Ascending aorta (tissue), 2 donors: Measurements from ENCODE around the gene SYNJ2BP. TPM values are rescaled to one million over a fixed set of nuclear protein-coding genes. Genes with fewer than 3 reads are reported as not detected.
"Not testable (repeated sequence)": the region's sequence is repeated elsewhere in the genome, so short reads cannot be mapped to it uniquely, and the experiment has no call there.

ENCODE experiments used
- DNase-seq, 2 donors: peaks; one replicate each; pipeline ENCODE4 v3.0.0-alpha.2; 2019; ENCODE audit warnings: low spot score in 2 of 2
- H3K27ac ChIP-seq, 2 donors: fragments of 200-600 bp; sonication (generic); one replicate each; pipeline ENCODE4 v1.5.1; 2016 to 2017; ENCODE audit warnings: mild to moderate bottlenecking in 1 of 2
- H3K27me3 ChIP-seq: fragments of 200-600 bp; sonication (generic); one replicate; pipeline ENCODE4 v1.5.1; 2017
- H3K36me3 ChIP-seq, 2 donors: fragments of 200-600 bp; sonication (generic); one replicate each; pipeline ENCODE4 v1.5.1; 2016
- H3K4me1 ChIP-seq, 2 donors: fragments of 200-600 bp; sonication (generic); one replicate each; pipeline ENCODE4 v1.5.1; 2016 to 2017; ENCODE audit warnings: mild to moderate bottlenecking in 1 of 2
- H3K4me3 ChIP-seq, 2 donors: fragments of 200-600 bp; sonication (generic); one replicate each; pipeline ENCODE4 v1.5.1; 2016 to 2017; ENCODE audit warnings: mild to moderate bottlenecking in 1 of 2
- H3K9me3 ChIP-seq, 2 donors: fragments of 200-600 bp; sonication (generic); one replicate each; pipeline ENCODE4 v1.5.1; 2016
- CTCF ChIP-seq, 3 experiments: fragments of 200-600 bp in 2 of 3; fragments of 450-650 bp in 1 of 3; sonication (generic) in 2 of 3; IDR thresholded peaks; one replicate each; pipeline ENCODE4 v1.5.1; 2016 to 2019; ENCODE audit warnings: antibody characterized with exemption in 3 of 3, mild to moderate bottlenecking in 1 of 3, moderate library complexity in 1 of 3
- intact Hi-C: fragments of 100-400 bp; cut with DNase I; formaldehyde crosslinking; loops from one replicate; pipeline ENCODE4 v1.15.1; 2023
- total RNA-seq: library from RNA; depleted of rRNA; stranded (reverse); fragments of >200 nt; gene quantifications from one replicate; pipeline ENCODE4 v1.1.0, GENCODE V29; 2016

The SYNJ2BP gene
- total RNA-seq, 1 donor from 2014 or later: 8.8 TPM

- intact Hi-C loops: no loop called here
- no peak for DNase-seq
- Histone ChIP-seq H3K27ac (no peak overlapping the region), H3K4me1 (no peaks in the 10 kb centered on the region), H3K9me3 (no peaks in the 10 kb centered on the region), H3K27me3 (no peaks in the 10 kb centered on the region), H3K4me3 (peak overlapping the region; percentile 75 to 76), H3K36me3 (no peaks in the 10 kb centered on the region)
- no peak for TF ChIP-seq CTCF (IDR thresholded peaks at IDR 0.05)
Observed at GRCh38 chr14:70415788-70416187, 1.1 kb downstream of the SYNJ2BP start.

GRCh38 chr14:70407621-70408020 is 9.3 kb downstream of the SYNJ2BP start:
- Histone ChIP-seq H3K4me3 (no peak overlapping the region), H3K36me3 (peaks cover 0 to 6% of the 10 kb centered on the region in 2 donors), H3K27me3 (no peaks in the 10 kb centered on the region), H3K4me1 (no peaks in the 10 kb centered on the region), H3K27ac (no peak overlapping the region), H3K9me3 (no peaks in the 10 kb centered on the region)
- DNase-seq: no peak
- no peak for TF ChIP-seq CTCF (IDR thresholded peaks at IDR 0.05)
- intact Hi-C loops: no loop called here

- intact Hi-C loops, H3K27ac ChIP-seq, H3K36me3 ChIP-seq, H3K27me3 ChIP-seq, H3K4me1 ChIP-seq, H3K4me3 ChIP-seq, DNase-seq, H3K9me3 ChIP-seq: not testable (repeated sequence)
Observed at GRCh38 chr14:70406216-70406615, 10.7 kb downstream of the SYNJ2BP start.

GRCh38 chr14:70403335-70403734 is 13.6 kb downstream of the SYNJ2BP start:
- H3K4me1 ChIP-seq, H3K36me3 ChIP-seq, intact Hi-C loops, H3K27ac ChIP-seq, DNase-seq, H3K9me3 ChIP-seq, H3K4me3 ChIP-seq, H3K27me3 ChIP-seq: not testable (repeated sequence)

GRCh38 chr14:70401643-70402042 is 15.2 kb downstream of the SYNJ2BP start:
- no peak for DNase-seq
- intact Hi-C loops: no loop called here
- TF ChIP-seq CTCF (IDR thresholded peaks at IDR 0.05): no peak

GRCh38 chr14:70398706-70399431 is 18.0 kb downstream of the SYNJ2BP start:
- intact Hi-C loops: no loop called here
- Histone ChIP-seq H3K4me1 (no peaks in the 10 kb centered on the region), H3K27ac (no peak overlapping the region), H3K4me3 (no peak overlapping the region), H3K27me3 (no peaks in the 10 kb centered on the region), H3K9me3 (no peaks in the 10 kb centered on the region), H3K36me3 (peaks cover 7 to 9% of the 10 kb centered on the region in 2 donors)
- no peak for TF ChIP-seq CTCF (IDR thresholded peaks at IDR 0.05)
- no peak for DNase-seq

More at GRCh38 chr14:70401643-70402042, 15.2 kb downstream of the SYNJ2BP start:
- H3K4me3 ChIP-seq: no peak overlapping the region
- H3K27me3 ChIP-seq: no peaks in the 10 kb centered on the region
- H3K27ac ChIP-seq: no peak overlapping the region
- H3K36me3 ChIP-seq: peaks cover 7 to 9% of the 10 kb centered on the region in 2 donors
- H3K9me3 ChIP-seq: no peaks in the 10 kb centered on the region
- H3K4me1 ChIP-seq: no peaks in the 10 kb centered on the region

- Histone ChIP-seq H3K4me3 (no peak overlapping the region), H3K9me3 (no peaks in the 10 kb centered on the region), H3K4me1 (no peaks in the 10 kb centered on the region), H3K36me3 (peaks cover 7 to 9% of the 10 kb centered on the region in 2 donors), H3K27me3 (no peaks in the 10 kb centered on the region), H3K27ac (no peak overlapping the region)
- no peak for TF ChIP-seq CTCF (IDR thresholded peaks at IDR 0.05)
- no peak for DNase-seq
- intact Hi-C loops: no loop called here
Observed at GRCh38 chr14:70398280-70398679, 18.6 kb downstream of the SYNJ2BP start.
